GM12878 (cell line): ENCODE data around the gene AKAP1. TPM values are rescaled to one million over a fixed set of nuclear protein-coding genes. Genes with fewer than 3 reads are reported as not detected.
A peak's percentile ranks its signal among the peaks of the same experiment; 100 is the strongest.

Source experiments
- ATF2 ChIP-seq: IDR thresholded peaks from 2 replicates; pipeline ENCODE4 v1.6.1; 2012; ENCODE audit warnings: low read length, inconsistent platforms
- BCLAF1 ChIP-seq: fragments of 450-650 bp; IDR thresholded peaks from 2 replicates; pipeline ENCODE4 v1.6.1; 2017; ENCODE audit warnings: antibody characterized with exemption, mild to moderate bottlenecking, moderate library complexity
- CEBPB ChIP-seq, 2 experiments: fragments of 150-350 bp in 1 of 2; IDR thresholded peaks; 2 replicates each; pipeline ENCODE4 v1.6.1; 2012 to 2014; ENCODE audit warnings: low read depth in 2 of 2, low read length in 2 of 2, borderline replicate concordance in 1 of 2, inconsistent platforms in 1 of 2
- CREB1 ChIP-seq: IDR thresholded peaks from 2 replicates; pipeline ENCODE4 v1.6.1; 2012; ENCODE audit warnings: low read depth, mild to moderate bottlenecking, inconsistent platforms
- EZH2 ChIP-seq: IDR thresholded peaks from 2 replicates; pipeline ENCODE4 v1.6.1; 2012; ENCODE audit warnings: low read depth, mild to moderate bottlenecking, control low read depth, inconsistent platforms, low read length, borderline replicate concordance; ENCODE audit not compliant: control insufficient read depth
- FOS ChIP-seq: IDR thresholded peaks from 3 replicates; pipeline ENCODE4 v1.6.1; 2011; ENCODE audit warnings: borderline replicate concordance; ENCODE audit not compliant: insufficient read length; ENCODE audit errors: extremely low read depth
- IKZF1 ChIP-seq: fragments of 450-650 bp; conservative IDR thresholded peaks from 2 replicates; pipeline ENCODE4 v1.6.1; 2017; ENCODE audit warnings: antibody characterized with exemption, mild to moderate bottlenecking
- IRF3 ChIP-seq: fragments of 450-650 bp; IDR thresholded peaks from 2 replicates; pipeline ENCODE4 v1.6.1; 2014; ENCODE audit warnings: mild to moderate bottlenecking
- KDM1A ChIP-seq: fragments of 200-600 bp; sonication (generic); IDR thresholded peaks from 2 replicates; pipeline ENCODE4 v1.6.1; 2016; ENCODE audit warnings: borderline replicate concordance
- PBX3 ChIP-seq: IDR thresholded peaks from 2 replicates; pipeline ENCODE4 v1.6.1; 2011; ENCODE audit warnings: mild to moderate bottlenecking, low read depth, low read length, moderate library complexity; ENCODE audit not compliant: insufficient replicate concordance
- RAD21 ChIP-seq: IDR thresholded peaks from 2 replicates; pipeline ENCODE4 v1.6.1; 2011; ENCODE audit warnings: mild to moderate bottlenecking, low read depth, low read length, moderate library complexity; ENCODE audit not compliant: insufficient read depth
- RFX5 ChIP-seq: IDR thresholded peaks from 2 replicates; pipeline ENCODE4 v1.6.1; 2011; ENCODE audit warnings: low read depth, low read length, improper control_type of control experiment
- SMAD1 ChIP-seq: fragments of 450-650 bp; IDR thresholded peaks from 2 replicates; pipeline ENCODE4 v1.6.1; 2018; ENCODE audit warnings: mild to moderate bottlenecking, low read depth; ENCODE audit not compliant: partially characterized antibody
- SMAD5 ChIP-seq: IDR thresholded peaks from 2 replicates; pipeline ENCODE4 v1.6.1; 2016; ENCODE audit warnings: antibody characterized with exemption, low read depth
- SMARCA5 ChIP-seq: fragments of 450-650 bp; IDR thresholded peaks from 2 replicates; pipeline ENCODE4 v1.6.1; 2017; ENCODE audit warnings: mild to moderate bottlenecking
- ZNF217 ChIP-seq: fragments of 450-650 bp; IDR thresholded peaks from 2 replicates; pipeline ENCODE4 v1.6.1; 2017; ENCODE audit warnings: antibody characterized with exemption, mild to moderate bottlenecking
- ZZZ3 ChIP-seq: IDR thresholded peaks from 2 replicates; pipeline ENCODE4 v1.6.1; 2011; ENCODE audit warnings: low read depth; ENCODE audit not compliant: control insufficient read depth, insufficient read length
- polyA plus RNA-seq, 11 experiments: library from polyadenylated mRNA; depleted of rRNA in 4 of 11; unstranded in 6 of 11; stranded (reverse) in 5 of 11; fragments of >200 nt; fragmentation: Nextera tagmentation in 4 of 11; fragmentation: Illumina TruSeq in 1 of 11; extraction: Ambion mirVana in 4 of 11; extraction: Trizol in 1 of 11; gene quantifications; 1 replicate in 1 of 11; 2 replicates in 10 of 11; pipeline versions ENCODE4 v1.2.1 to v1.2.3, GENCODE V29; 2011 to 2016; ENCODE audit warnings: inconsistent platforms in 2 of 11, missing spikeins in 2 of 11, low read depth in 1 of 11
- total RNA-seq, 4 experiments: library from RNA; depleted of rRNA in 3 of 4; stranded (reverse); fragments of >200 nt in 3 of 4; fragmentation: Illumina TruSeq in 1 of 4; extraction: Trizol in 1 of 4; gene quantifications; 2 replicates each; pipeline versions ENCODE4 v1.2.1 to v1.2.3, GENCODE V29; 2013 to 2021
- TF ChIP-seq, protein P1 (sequence below): fragments of 450-650 bp; IDR thresholded peaks from 2 replicates; pipeline ENCODE4 v1.6.1; 2018; ENCODE audit warnings: mild to moderate bottlenecking, low read depth, moderate library complexity; ENCODE audit not compliant: partially characterized antibody
- TF ChIP-seq, protein P2 (sequence below): IDR thresholded peaks from 2 replicates; pipeline ENCODE4 v1.6.1; 2012; ENCODE audit warnings: low read depth, low read length, improper control_type of control experiment

Gene AKAP1
- total and polyA plus RNA-seq, 10 of the 15 experiments (the other 5 are each of a cell fraction or from before 2014, with no cell fraction given) = 11.9 to 50.5 (median 38.1) TPM

DNA sequence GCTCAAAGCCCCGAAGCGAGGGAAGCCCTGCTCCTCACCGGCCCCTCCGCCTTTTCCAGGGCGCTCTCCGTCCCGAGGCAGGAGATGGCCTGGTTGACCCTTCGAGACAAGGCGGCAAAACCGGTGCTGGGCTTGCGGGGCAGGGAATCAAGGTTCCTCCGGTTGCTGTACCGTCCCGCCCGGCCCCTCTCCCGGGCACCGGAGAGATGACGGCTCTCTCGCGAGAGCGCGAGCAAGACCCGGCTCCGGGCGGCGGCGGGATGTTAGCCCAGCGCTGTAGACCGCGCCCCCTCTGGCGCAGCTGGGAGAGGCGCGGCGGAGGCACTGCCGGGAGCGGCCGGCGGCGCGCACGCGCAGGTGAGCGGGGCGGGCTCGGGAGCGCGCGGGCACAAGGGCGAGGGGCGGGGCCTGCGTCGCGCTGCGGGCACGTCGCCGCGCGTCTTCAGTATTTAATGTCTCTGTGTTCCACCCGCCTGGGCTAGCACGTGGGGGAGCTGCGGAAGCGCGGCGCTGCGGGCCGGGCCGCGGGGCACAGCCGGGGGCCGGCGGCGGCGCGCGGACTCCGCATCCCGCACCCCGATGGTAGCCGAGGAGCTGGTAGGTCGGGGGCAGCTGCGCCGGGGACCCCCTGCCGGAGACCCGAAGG lies at the start of gene AKAP1 (continued):
- TF ChIP-seq, protein P1, sequence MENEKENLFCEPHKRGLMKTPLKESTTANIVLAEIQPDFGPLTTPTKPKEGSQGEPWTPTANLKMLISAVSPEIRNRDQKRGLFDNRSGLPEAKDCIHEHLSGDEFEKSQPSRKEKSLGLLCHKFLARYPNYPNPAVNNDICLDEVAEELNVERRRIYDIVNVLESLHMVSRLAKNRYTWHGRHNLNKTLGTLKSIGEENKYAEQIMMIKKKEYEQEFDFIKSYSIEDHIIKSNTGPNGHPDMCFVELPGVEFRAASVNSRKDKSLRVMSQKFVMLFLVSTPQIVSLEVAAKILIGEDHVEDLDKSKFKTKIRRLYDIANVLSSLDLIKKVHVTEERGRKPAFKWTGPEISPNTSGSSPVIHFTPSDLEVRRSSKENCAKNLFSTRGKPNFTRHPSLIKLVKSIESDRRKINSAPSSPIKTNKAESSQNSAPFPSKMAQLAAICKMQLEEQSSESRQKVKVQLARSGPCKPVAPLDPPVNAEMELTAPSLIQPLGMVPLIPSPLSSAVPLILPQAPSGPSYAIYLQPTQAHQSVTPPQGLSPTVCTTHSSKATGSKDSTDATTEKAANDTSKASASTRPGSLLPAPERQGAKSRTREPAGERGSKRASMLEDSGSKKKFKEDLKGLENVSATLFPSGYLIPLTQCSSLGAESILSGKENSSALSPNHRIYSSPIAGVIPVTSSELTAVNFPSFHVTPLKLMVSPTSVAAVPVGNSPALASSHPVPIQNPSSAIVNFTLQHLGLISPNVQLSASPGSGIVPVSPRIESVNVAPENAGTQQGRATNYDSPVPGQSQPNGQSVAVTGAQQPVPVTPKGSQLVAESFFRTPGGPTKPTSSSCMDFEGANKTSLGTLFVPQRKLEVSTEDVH = no peak
- peak; percentile 94 for TF ChIP-seq IKZF1
- TF ChIP-seq ATF2 = no peak
- no peak for TF ChIP-seq CEBPB (IDR thresholded peaks at IDR 0.05; ENCODE audit: borderline replicate concordance in 1 of 2, low read depth in 2 of 2, low read length in 2 of 2)
- TF ChIP-seq RAD21 = peak; percentile 25; the same call in 1 of the 2 replicates
- TF ChIP-seq, protein P2, sequence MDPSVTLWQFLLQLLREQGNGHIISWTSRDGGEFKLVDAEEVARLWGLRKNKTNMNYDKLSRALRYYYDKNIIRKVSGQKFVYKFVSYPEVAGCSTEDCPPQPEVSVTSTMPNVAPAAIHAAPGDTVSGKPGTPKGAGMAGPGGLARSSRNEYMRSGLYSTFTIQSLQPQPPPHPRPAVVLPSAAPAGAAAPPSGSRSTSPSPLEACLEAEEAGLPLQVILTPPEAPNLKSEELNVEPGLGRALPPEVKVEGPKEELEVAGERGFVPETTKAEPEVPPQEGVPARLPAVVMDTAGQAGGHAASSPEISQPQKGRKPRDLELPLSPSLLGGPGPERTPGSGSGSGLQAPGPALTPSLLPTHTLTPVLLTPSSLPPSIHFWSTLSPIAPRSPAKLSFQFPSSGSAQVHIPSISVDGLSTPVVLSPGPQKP = no peak
- no peak for TF ChIP-seq SMAD1
- no peak for TF ChIP-seq ZZZ3
- peak; percentile 30; the same call in 1 of the 2 replicates for TF ChIP-seq SMARCA5
- no peak for TF ChIP-seq FOS
- TF ChIP-seq RFX5 = no peak
- peak; percentile 93 for TF ChIP-seq SMAD5
- peak; percentile 59; the same call in 1 of the 2 replicates for TF ChIP-seq CREB1
- no peak for TF ChIP-seq BCLAF1
- no peak for TF ChIP-seq ZNF217
- TF ChIP-seq IRF3 = no peak
- TF ChIP-seq KDM1A = no peak
- no peak for TF ChIP-seq EZH2
- peak; percentile 17 for TF ChIP-seq PBX3
